B cell (primary cell): ENCODE data around the gene KCNJ14.

Experiments
- CTCF ChIP-seq: fragments of 200-600 bp; IDR thresholded peaks from one replicate; pipeline ENCODE4 v1.8.0; 2022; ENCODE audit warnings: antibody characterized with exemption, mild to moderate bottlenecking
- EZH2 ChIP-seq: IDR thresholded peaks from 2 replicates; pipeline ENCODE4 v1.6.1; 2012; ENCODE audit warnings: borderline replicate concordance, low read depth, mild to moderate bottlenecking, moderate library complexity, low read length; ENCODE audit not compliant: insufficient read depth, poor library complexity, severe bottlenecking

- TF ChIP-seq CTCF: no peak
- TF ChIP-seq EZH2: no peak
Observed at GRCh38 chr19:48480558-48481500, 25.5 kb downstream of the KCNJ14 start.
